K562 (cell line): ENCODE measurements around the gene PREX1. TPM values are rescaled to one million over a fixed set of nuclear protein-coding genes. Genes with fewer than 3 reads are reported as not detected.

Source experiments
- ATAC-seq: fragments of 200-7000 bp; cut with Tn5 transposase; 3 replicates; pipeline ENCODE4 v1.9.1; 2020; ENCODE audit warnings: moderate library complexity
- BruUV-seq: library from RNA; stranded (reverse); fragments of 400-500 nt; replicated peaks from 2 replicates; lab custom pipeline; 2021; lab: Mats Ljungman, UMichigan
- CTCF ChIA-PET: fragments of 300-600 bp; formaldehyde crosslinking; extraction: SDS; loops from one replicate; lab custom pipeline; 2021; ENCODE audit warnings: low intra/inter-chr PET ratio; lab: Yijun Ruan, JAX
- POLR2A ChIA-PET: fragments of 300-600, 350-650 bp; sonication (Branson Sonifier 250); formaldehyde crosslinking; extraction: SDS; loops from one replicate; lab custom pipeline; 2021; ENCODE audit warnings: antibody characterized with exemption, inconsistent platforms; lab: Yijun Ruan, JAX
- DNase-seq, 4 experiments: peaks; one replicate each; pipeline versions ENCODE4 v3.0.0 to v3.0.0-alpha.2; 2011 to 2018; ENCODE audit warnings: low spot score in 3 of 4, mixed read lengths in 3 of 4; ENCODE audit errors: extremely low read depth in 1 of 4
- FAIRE-seq: peaks from 2 replicates; lab custom pipeline; 2011; peaks lifted over from hg19 to GRCh38; lab: Jason Lieb, UNC
- H2AFZ ChIP-seq: 2 replicates; pipeline ENCODE4 v1.6.0; 2011; ENCODE audit warnings: low read depth, low read length, control low read depth, inconsistent platforms
- H3K27ac ChIP-seq: fragments of 200-600 bp; 3 replicates; pipeline ENCODE4 v1.8.0; 2011; ENCODE audit warnings: low read depth, mild to moderate bottlenecking, control low read depth, inconsistent platforms, low read length, moderate library complexity, mixed read lengths; ENCODE audit errors: extremely low read depth
- H3K27me3 ChIP-seq, 2 experiments: fragments of 300-600 bp in 1 of 2; 2 replicates in 1 of 2; 3 replicates in 1 of 2; pipeline versions ENCODE4 v1.6.0 to v1.8.0; 2011; ENCODE audit warnings: inconsistent platforms in 2 of 2, low read length in 2 of 2, mild to moderate bottlenecking in 1 of 2, mixed read lengths in 1 of 2, moderate library complexity in 1 of 2; ENCODE audit not compliant: control insufficient read depth in 2 of 2, insufficient read depth in 2 of 2
- H3K36me3 ChIP-seq: fragments of 300-600 bp; 3 replicates; pipeline ENCODE4 v1.8.0; 2011; ENCODE audit warnings: mild to moderate bottlenecking, low read length, inconsistent platforms; ENCODE audit not compliant: control insufficient read depth, insufficient read depth
- H3K4me1 ChIP-seq, 2 experiments: fragments of 200-600 bp in 1 of 2; replicated peaks in 1 of 2; 2 replicates in 1 of 2; 3 replicates in 1 of 2; pipeline versions ENCODE4 v1.5.1 to v1.8.0; 2011; ENCODE audit warnings: inconsistent platforms in 2 of 2, low read length in 2 of 2, mild to moderate bottlenecking in 1 of 2, mixed read lengths in 1 of 2, moderate library complexity in 1 of 2; ENCODE audit not compliant: control insufficient read depth in 2 of 2, insufficient read depth in 2 of 2
- H3K4me2 ChIP-seq: 2 replicates; pipeline ENCODE4 v1.6.1; 2011; ENCODE audit warnings: low read length, control low read depth, inconsistent platforms, mixed read lengths; ENCODE audit not compliant: insufficient read depth
- H3K4me3 ChIP-seq: fragments of 200-600 bp; sonication (generic), shearing (Covaris generic); 2 replicates; pipeline ENCODE4 v1.5.1; 2016; ENCODE audit warnings: control low read depth, inconsistent platforms
- H3K79me2 ChIP-seq: fragments of 200-600 bp; 3 replicates; pipeline ENCODE4 v1.8.0; 2011; ENCODE audit warnings: low read length, inconsistent platforms; ENCODE audit not compliant: control insufficient read depth, insufficient read depth
- H3K9ac ChIP-seq, 2 experiments: 2 replicates each; pipeline versions ENCODE4 v1.6.0 to v1.6.1; 2011; ENCODE audit warnings: low read depth in 2 of 2, low read length in 2 of 2, control low read depth in 1 of 2, inconsistent platforms in 1 of 2, mild to moderate bottlenecking in 1 of 2, mixed read lengths in 1 of 2; ENCODE audit not compliant: insufficient read depth in 1 of 2
- H3K9me1 ChIP-seq: one replicate; pipeline ENCODE4 v1.6.0; 2011; ENCODE audit warnings: inconsistent platforms, mild to moderate bottlenecking, low read length, moderate library complexity; ENCODE audit not compliant: control insufficient read depth, insufficient read depth
- H3K9me3 ChIP-seq: replicated peaks from 2 replicates; pipeline ENCODE4 v1.5.1; 2011; ENCODE audit warnings: low read depth, low read length, inconsistent platforms; ENCODE audit not compliant: control insufficient read depth, insufficient read depth
- H4K20me1 ChIP-seq: replicated peaks from 2 replicates; pipeline ENCODE4 v1.6.1; 2011; ENCODE audit warnings: low read length, inconsistent platforms, mixed read lengths; ENCODE audit not compliant: control insufficient read depth, insufficient read depth
- AFF4 ChIP-seq: sonication (generic); formaldehyde crosslinking; IDR thresholded peaks from 2 replicates; pipeline ENCODE4 v1.8.0; 2023; ENCODE audit warnings: mild to moderate bottlenecking, missing genetic modification reagents
- BCOR ChIP-seq: fragments of 450-650 bp; IDR thresholded peaks from 2 replicates; pipeline ENCODE4 v1.6.1; 2016
- KDM1A ChIP-seq, 2 experiments: fragments of 450-650 bp; IDR thresholded peaks; 2 replicates each; pipeline ENCODE4 v1.6.1; 2016; ENCODE audit warnings: mild to moderate bottlenecking in 2 of 2
- KLF1 ChIP-seq: fragments of 450-650 bp; IDR thresholded peaks from 2 replicates; pipeline ENCODE4 v1.6.1; 2016; ENCODE audit warnings: missing genetic modification characterization, missing compliant biosample characterization
- RBM25 ChIP-seq: fragments of 200-400 bp; formaldehyde crosslinking; IDR thresholded peaks from 2 replicates; pipeline ENCODE4 v1.6.1; 2018; ENCODE audit warnings: low read length, low read depth, moderate library complexity; ENCODE audit not compliant: severe bottlenecking
- TRIM24 ChIP-seq, 2 experiments: fragments of 450-650 bp; IDR thresholded peaks; 2 replicates each; pipeline ENCODE4 v1.6.1; 2016
- ZFP36 ChIP-seq: fragments of 150-350 bp; IDR thresholded peaks from 2 replicates; pipeline ENCODE4 v1.6.1; 2018; ENCODE audit warnings: low read length, low read depth; ENCODE audit not compliant: partially characterized antibody
- ZNF518B ChIP-seq: fragments of 250-450 bp; sonication (Bioruptor Pico); IDR thresholded peaks from 2 replicates; pipeline ENCODE4 v1.5.0; 2021; ENCODE audit warnings: mild to moderate bottlenecking, moderate library complexity
- WGBS: fragments of 100-300 bp; shearing (Covaris generic); methylation state at CpG from one replicate; pipeline ENCODE4 v1.1.6; 2016; ENCODE audit warnings: low coverage, mixed read lengths; ENCODE audit not compliant: insufficient coverage; ENCODE audit errors: missing lambda C conversion rate; 5-methylcytosine and 5-hydroxymethylcytosine counted together
- in situ Hi-C: fragments of 300-500 bp; cut with MboI; formaldehyde crosslinking; loops from 4 replicates; pipeline ENCODE4 v1.15.0; 2018; ENCODE audit warnings: inconsistent platforms, mixed read lengths
- intact Hi-C: fragments of 100-400 bp; cut with micrococcal nuclease; formaldehyde crosslinking; loops from 2 replicates; pipeline ENCODE4 v1.14.2; 2022
- polyA plus RNA-seq, 8 experiments: library from polyadenylated mRNA; depleted of rRNA in 4 of 8; stranded (reverse) in 5 of 8; unstranded in 3 of 8; fragments of >200 nt; fragmentation: Nextera tagmentation in 2 of 8; fragmentation: Illumina TruSeq in 1 of 8; extraction: Ambion mirVana in 2 of 8; extraction: Trizol in 1 of 8; gene quantifications; 2 replicates each; pipeline versions ENCODE4 v1.2.1 to v1.2.3, GENCODE V29; 2011 to 2014; ENCODE audit warnings: inconsistent platforms in 1 of 8, missing spikeins in 1 of 8
- total RNA-seq, 7 experiments: library from RNA; depleted of rRNA in 6 of 7; stranded (reverse); fragments of >200 nt in 6 of 7; fragmentation: Illumina TruSeq in 2 of 7; extraction: Trizol in 2 of 7; gene quantifications; 2 replicates each; pipeline versions ENCODE4 v1.2.1 to v1.2.3, GENCODE V29; 2011 to 2021; ENCODE audit warnings: low replicate concordance in 1 of 7

Gene PREX1
- total and polyA plus RNA-seq, 9 of the 15 experiments (the other 6 are each of a cell fraction or from before 2014, with no cell fraction given) = 0.37 to 10.4 (median 4.8) TPM

- ChIA-PET POLR2A (interaction anchor here (0.9 to 1.0 kb wide), 2 partner anchors 8 to 11 kb away, joined by 3 to 9 read pairs; no protein-coding TSS in a partner anchor), CTCF (no interaction called here)
- no TSS peak for BruUV-seq
- Histone ChIP-seq H3K4me1 (peaks cover 13 to 22% of the 10 kb centered on the region in 2 experiments; a peak in 4 of 5 replicates), H3K4me3 (no peak overlapping the region), H3K27ac (no peak overlapping the region), H3K9me1 (no peaks in the 10 kb centered on the region), H3K79me2 (no peaks in the 10 kb centered on the region), H2AFZ (no peak overlapping the region), H3K9me3 (no peaks in the 10 kb centered on the region), H3K36me3 (no peaks in the 10 kb centered on the region), H3K9ac (no peak overlapping the region), H3K27me3 (no peaks in the 10 kb centered on the region; a peak in 1 of 5 replicates), H4K20me1 (peaks cover 23% of the 10 kb centered on the region), H3K4me2 (no peak overlapping the region)
- TF ChIP-seq KDM1A (IDR thresholded peaks at IDR 0.05) (peak; percentile 39 to 44; a peak in 1 of 4 replicates), KLF1 (tag) (no peak), RBM25 (peak; percentile 72), BCOR (peak; percentile 82), TRIM24 (IDR thresholded peaks at IDR 0.05) (no peak), ZFP36 (peak; percentile 78), ZNF518B (no peak), AFF4 (CRISPR knock-in tag) (no peak)
- no peak for DNase-seq
- FAIRE-seq = peak; percentile 6
- no peak for ATAC-seq
- 51% methylated on average over 8 of the region's 8 CpGs for WGBS
- intact Hi-C loops (no loop called here), in situ Hi-C loops (no loop called here)
Observed at GRCh38 chr20:48685300-48685699, 142.5 kb downstream of the PREX1 start.
